Natural killer cell (primary cell): ENCODE data around the gene MRPL10. TPM values are rescaled to one million over a fixed set of nuclear protein-coding genes. Genes with fewer than 3 reads are reported as not detected.

Experiments used
- ATAC-seq, 3 donors: fragments of 150-1000 bp in 2 of 3; fragments of 200-7000 bp in 1 of 3; cut with Tn5 transposase; 1 replicate in 1 of 3; 2 replicates in 2 of 3; pipeline ENCODE4 v1.10.0; 2021; ENCODE audit warnings: mild to moderate bottlenecking in 2 of 3, moderate library complexity in 2 of 3
- DNase-seq, 2 donors: peaks; one replicate each; pipeline versions ENCODE4 v3.0.0 to v3.0.0-alpha.2; 2013 to 2021; ENCODE audit warnings: mixed read lengths in 1 of 2
- H3K27ac ChIP-seq: one replicate; pipeline ENCODE4 v1.5.1; 2013; ENCODE audit warnings: mild to moderate bottlenecking, low read length
- H3K27me3 ChIP-seq: one replicate; pipeline ENCODE4 v1.6.1; 2013; ENCODE audit warnings: low read length; ENCODE audit not compliant: control insufficient read depth, insufficient read depth
- H3K36me3 ChIP-seq: one replicate; pipeline ENCODE4 v1.6.1; 2013; ENCODE audit warnings: low read length; ENCODE audit not compliant: control insufficient read depth, insufficient read depth
- H3K4me1 ChIP-seq: one replicate; pipeline ENCODE4 v1.6.1; 2013; ENCODE audit warnings: low read length; ENCODE audit not compliant: control insufficient read depth, insufficient read depth
- H3K4me3 ChIP-seq: one replicate; pipeline ENCODE4 v1.5.1; 2013; ENCODE audit warnings: low read length
- H3K9me3 ChIP-seq: one replicate; pipeline ENCODE4 v1.6.1; 2013; ENCODE audit warnings: low read length; ENCODE audit not compliant: control insufficient read depth, insufficient read depth
- H3K27ac Mint-ChIP-seq, 2 donors: one replicate each; pipeline ENCODE4 v1.8.0; 2022; ENCODE audit warnings: mild to moderate bottlenecking in 2 of 2, mixed read lengths in 2 of 2, moderate library complexity in 1 of 2
- H3K27me3 Mint-ChIP-seq, 2 donors: one replicate each; pipeline ENCODE4 v1.8.0; 2022; ENCODE audit warnings: low read depth in 2 of 2, mixed read lengths in 2 of 2
- H3K36me3 Mint-ChIP-seq: one replicate; pipeline ENCODE4 v1.8.0; 2022; ENCODE audit warnings: mixed read lengths
- H3K4me1 Mint-ChIP-seq, 2 donors: one replicate each; pipeline ENCODE4 v1.8.0; 2022; ENCODE audit warnings: mixed read lengths in 2 of 2
- H3K4me3 Mint-ChIP-seq: one replicate; pipeline ENCODE4 v1.8.0; 2022; ENCODE audit warnings: mild to moderate bottlenecking, moderate library complexity, mixed read lengths
- H3K9me3 Mint-ChIP-seq, 2 donors: one replicate each; pipeline ENCODE4 v1.8.0; 2022; ENCODE audit warnings: mixed read lengths in 2 of 2
- WGBS: methylation state at CpG from one replicate; pipeline ENCODE4 v1.1.7; 2013; ENCODE audit warnings: missing lambda C conversion rate; ENCODE audit not compliant: insufficient coverage; 5-methylcytosine and 5-hydroxymethylcytosine counted together
- intact Hi-C: fragments of 100-400 bp; cut with micrococcal nuclease; formaldehyde crosslinking; loops from one replicate; pipeline ENCODE4 v1.14.2; 2022
- total RNA-seq, 4 donors: library from RNA; stranded (reverse); fragments of 120-200 nt in 1 of 4; gene quantifications; one replicate each; pipeline versions ENCODE4 v1.2.3 to v1.2.4, GENCODE V29; 2013 to 2022
- TF ChIP-seq, protein P1 (sequence below): fragments of 200-600 bp; IDR thresholded peaks from one replicate; pipeline ENCODE4 v1.8.0; 2022; ENCODE audit warnings: antibody characterized with exemption

Gene MRPL10
- total RNA-seq, 3 donors from 2014 or later (not counting 1 experiment from before 2014, with no cell fraction given): 106 to 232 (median 144) TPM

DNA sequence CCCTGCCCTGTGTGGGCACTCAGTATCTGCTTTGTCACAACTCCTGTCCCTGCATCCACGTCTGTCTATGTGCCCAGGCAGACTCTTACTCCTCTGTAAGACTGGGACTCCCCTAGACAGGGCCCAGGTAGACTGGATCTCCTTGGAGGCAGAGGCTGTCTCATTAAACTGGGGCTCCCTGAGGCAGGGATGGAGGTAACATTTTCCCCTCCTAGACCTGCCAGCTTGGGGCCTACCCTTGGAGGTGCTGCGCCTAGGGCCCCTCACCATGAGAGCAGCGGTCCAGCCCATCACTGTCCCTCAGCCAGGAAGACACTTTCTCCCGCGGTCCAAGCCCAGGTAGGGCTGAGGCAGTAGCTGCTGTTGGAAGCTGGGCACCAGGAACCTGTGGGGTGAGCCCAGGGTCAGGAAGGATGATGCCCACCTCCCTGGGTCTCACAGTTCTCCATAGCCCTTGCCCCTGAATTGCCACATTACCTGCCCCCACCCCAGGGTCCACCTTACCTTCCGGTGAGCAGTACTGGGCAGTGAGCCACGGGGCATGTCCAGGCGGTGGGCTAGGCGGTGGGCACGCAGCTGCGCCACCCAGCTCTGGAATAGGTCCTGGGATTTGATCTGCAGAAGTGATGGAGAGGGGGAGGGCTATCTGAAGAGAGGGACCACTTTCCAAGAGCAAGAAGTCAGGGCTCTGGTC, 13.2 kb downstream of the MRPL10 start:
- H3K4me3 Mint-ChIP-seq: no peak overlapping the region
- no peak overlapping the region for H3K4me3 ChIP-seq
- H3K4me1 ChIP-seq: peaks cover 28% of the 10 kb centered on the region
- intact Hi-C loops: no loop called here
- ATAC-seq (no peak), DNase-seq (no peak)
- H3K36me3 ChIP-seq: peaks cover 53% of the 10 kb centered on the region
- 97% methylated on average over 11 of the region's 11 CpGs for WGBS
- H3K9me3 ChIP-seq: no peaks in the 10 kb centered on the region
- H3K27me3 Mint-ChIP-seq: no peaks in the 10 kb centered on the region
- peak overlapping the region in 1 of 2 donors; percentile 98 for H3K27ac Mint-ChIP-seq
- H3K4me1 Mint-ChIP-seq: peaks cover 15 to 38% of the 10 kb centered on the region in 2 donors
- H3K36me3 Mint-ChIP-seq: no peaks in the 10 kb centered on the region
- H3K9me3 Mint-ChIP-seq: no peaks in the 10 kb centered on the region
- no peak overlapping the region for H3K27ac ChIP-seq
- H3K27me3 ChIP-seq: no peaks in the 10 kb centered on the region
- TF ChIP-seq, protein P1, sequence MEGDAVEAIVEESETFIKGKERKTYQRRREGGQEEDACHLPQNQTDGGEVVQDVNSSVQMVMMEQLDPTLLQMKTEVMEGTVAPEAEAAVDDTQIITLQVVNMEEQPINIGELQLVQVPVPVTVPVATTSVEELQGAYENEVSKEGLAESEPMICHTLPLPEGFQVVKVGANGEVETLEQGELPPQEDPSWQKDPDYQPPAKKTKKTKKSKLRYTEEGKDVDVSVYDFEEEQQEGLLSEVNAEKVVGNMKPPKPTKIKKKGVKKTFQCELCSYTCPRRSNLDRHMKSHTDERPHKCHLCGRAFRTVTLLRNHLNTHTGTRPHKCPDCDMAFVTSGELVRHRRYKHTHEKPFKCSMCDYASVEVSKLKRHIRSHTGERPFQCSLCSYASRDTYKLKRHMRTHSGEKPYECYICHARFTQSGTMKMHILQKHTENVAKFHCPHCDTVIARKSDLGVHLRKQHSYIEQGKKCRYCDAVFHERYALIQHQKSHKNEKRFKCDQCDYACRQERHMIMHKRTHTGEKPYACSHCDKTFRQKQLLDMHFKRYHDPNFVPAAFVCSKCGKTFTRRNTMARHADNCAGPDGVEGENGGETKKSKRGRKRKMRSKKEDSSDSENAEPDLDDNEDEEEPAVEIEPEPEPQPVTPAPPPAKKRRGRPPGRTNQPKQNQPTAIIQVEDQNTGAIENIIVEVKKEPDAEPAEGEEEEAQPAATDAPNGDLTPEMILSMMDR: no peak

DNA sequence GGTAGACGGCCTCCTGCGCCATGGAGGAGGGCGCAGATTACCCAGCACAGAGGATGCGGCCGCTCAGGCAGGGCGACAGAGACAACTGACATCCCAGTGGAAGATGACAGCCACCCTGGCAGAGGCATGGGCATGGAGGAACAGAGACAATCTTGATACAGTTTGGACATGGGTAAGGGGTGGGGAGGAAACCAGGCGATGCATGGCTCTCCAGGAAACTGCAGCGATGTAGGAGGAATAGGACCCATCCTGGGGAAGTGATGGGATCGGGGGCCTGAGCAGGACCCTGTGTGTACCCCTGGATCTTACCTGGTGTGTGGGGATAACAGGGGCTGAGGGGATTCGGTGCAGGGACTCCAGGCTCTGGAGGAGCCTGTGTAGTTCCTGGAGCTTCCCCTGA, 14.4 kb downstream of the MRPL10 start:
- H3K27ac ChIP-seq: no peak overlapping the region
- Mint-ChIP-seq H3K4me3 (no peak overlapping the region), H3K27me3 (no peaks in the 10 kb centered on the region), H3K4me1 (peaks cover 25 to 43% of the 10 kb centered on the region in 2 donors), H3K36me3 (peaks cover 9% of the 10 kb centered on the region), H3K9me3 (no peaks in the 10 kb centered on the region), H3K27ac (no peak overlapping the region)
- no peak for DNase-seq
- ATAC-seq: no peak
- TF ChIP-seq, protein P1: no peak
- WGBS: 97% methylated on average over 10 of the region's 10 CpGs
- intact Hi-C loops: no loop called here
- peaks cover 20% of the 10 kb centered on the region for H3K4me1 ChIP-seq
- H3K4me3 ChIP-seq: no peak overlapping the region
- H3K9me3 ChIP-seq: no peaks in the 10 kb centered on the region
- peaks cover 61% of the 10 kb centered on the region for H3K36me3 ChIP-seq
- no peaks in the 10 kb centered on the region for H3K27me3 ChIP-seq

GRCh38 chr17:47816111-47816735, 15.1 kb downstream of the MRPL10 start:
- H3K27me3 Mint-ChIP-seq: no peaks in the 10 kb centered on the region
- WGBS: 99% methylated on average over 21 of the region's 21 CpGs
- H3K27me3 ChIP-seq: no peaks in the 10 kb centered on the region
- no peaks in the 10 kb centered on the region for H3K9me3 ChIP-seq
- no peak overlapping the region for H3K4me3 Mint-ChIP-seq
- ATAC-seq (no peak), DNase-seq (no peak)
- H3K36me3 Mint-ChIP-seq: peaks cover 15% of the 10 kb centered on the region
- no peak overlapping the region for H3K27ac Mint-ChIP-seq
- TF ChIP-seq, protein P1: no peak
- no peak overlapping the region for H3K27ac ChIP-seq
- H3K4me1 Mint-ChIP-seq: peaks cover 24 to 43% of the 10 kb centered on the region in 2 donors
- H3K4me1 ChIP-seq: peaks cover 13% of the 10 kb centered on the region
- intact Hi-C loops: no loop called here
- H3K9me3 Mint-ChIP-seq: no peaks in the 10 kb centered on the region
- H3K36me3 ChIP-seq: peaks cover 63% of the 10 kb centered on the region
- no peak overlapping the region for H3K4me3 ChIP-seq
